SKM-1 treated with dmso at 0.1 percent for 144 hours (cell line): ENCODE data around the gene LGALS3.

Source experiments
- DNase-seq: peaks from one replicate; lab custom pipeline; 2025; ENCODE audit not compliant: unreplicated experiment; lab: John Stamatoyannopoulos, UW

The LGALS3 gene

DNA sequence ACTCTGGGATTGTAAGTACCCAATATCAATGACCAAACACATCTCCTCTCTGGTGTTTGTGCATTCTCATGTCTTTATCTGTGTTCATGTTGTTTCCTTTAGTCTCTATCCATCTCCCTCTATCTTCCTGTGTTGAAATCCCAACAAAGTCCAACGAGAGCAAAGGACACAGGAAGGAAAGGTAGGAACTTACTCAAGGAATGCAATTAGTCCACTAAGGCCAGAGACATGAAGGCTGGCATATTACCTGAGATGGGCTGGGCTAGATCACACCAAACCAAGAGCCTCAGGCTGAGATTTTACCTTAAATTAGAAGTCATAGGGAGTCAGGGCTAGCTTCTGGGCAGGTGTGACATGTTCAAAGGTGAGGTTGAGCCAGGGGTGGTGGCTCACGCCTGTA, 14.3 kb upstream of the LGALS3 start:
- DNase-seq, result no peak

DNA sequence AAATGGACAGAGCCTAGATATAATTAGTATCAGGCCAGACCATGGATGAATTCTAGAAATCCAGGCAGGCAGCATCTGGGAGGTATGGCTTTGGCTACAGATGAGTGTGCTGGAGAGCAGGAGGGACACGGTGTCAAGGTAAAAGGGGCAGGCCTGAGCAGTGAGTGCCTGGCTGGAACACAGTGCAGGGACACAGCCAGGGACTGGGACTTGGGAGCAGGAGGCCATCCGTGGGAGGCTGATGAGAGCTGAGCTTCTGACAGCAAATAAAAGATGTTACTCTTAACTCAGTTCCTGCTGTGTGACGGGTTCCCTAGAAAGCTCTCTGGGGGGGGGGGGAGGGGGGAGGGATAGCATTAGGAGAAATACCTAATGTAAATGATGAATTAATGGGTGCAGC, 13.6 kb upstream of the LGALS3 start:
- DNase-seq, result no peak

- no peak for DNase-seq
Observed at GRCh38 chr14:55115861-55116245, 13.2 kb upstream of the LGALS3 start.

DNA sequence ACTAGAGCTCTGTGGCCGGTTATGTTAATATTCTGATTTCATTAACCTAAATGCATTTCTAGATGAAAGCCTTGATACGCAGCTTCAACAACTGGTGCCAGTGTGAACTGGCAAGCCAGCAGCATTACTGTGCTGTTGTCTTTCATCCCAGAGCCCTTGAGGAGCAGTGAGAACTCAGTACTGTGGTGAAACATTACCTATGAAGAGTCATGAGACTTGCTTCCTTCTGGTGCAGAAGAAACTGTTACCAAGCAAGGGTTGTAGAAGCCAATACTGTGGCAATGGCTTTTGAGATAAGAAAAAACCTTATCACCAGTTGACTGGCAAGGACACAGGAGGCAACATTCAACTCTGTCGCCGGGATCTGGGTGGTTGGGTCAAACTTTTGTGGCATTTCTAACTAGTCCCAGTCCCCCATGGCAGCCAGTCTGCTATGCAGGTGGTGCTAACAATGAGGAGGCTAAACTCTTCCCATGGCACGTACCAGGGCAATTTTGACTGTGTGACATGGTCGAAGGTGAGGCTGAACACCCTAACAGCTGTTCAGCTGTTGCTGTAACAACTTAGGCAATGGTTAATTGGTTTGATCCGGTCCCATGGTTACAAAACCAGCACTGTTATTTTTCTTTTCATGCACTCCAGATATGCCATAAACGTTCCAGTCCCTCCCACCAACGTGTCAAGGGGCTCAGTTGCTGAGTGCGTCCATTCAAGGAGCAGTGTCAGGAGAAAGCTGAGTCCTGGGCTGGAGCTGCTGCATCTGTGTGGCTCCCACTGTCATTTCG, 12.6 kb upstream of the LGALS3 start:
- DNase-seq, result no peak

DNA sequence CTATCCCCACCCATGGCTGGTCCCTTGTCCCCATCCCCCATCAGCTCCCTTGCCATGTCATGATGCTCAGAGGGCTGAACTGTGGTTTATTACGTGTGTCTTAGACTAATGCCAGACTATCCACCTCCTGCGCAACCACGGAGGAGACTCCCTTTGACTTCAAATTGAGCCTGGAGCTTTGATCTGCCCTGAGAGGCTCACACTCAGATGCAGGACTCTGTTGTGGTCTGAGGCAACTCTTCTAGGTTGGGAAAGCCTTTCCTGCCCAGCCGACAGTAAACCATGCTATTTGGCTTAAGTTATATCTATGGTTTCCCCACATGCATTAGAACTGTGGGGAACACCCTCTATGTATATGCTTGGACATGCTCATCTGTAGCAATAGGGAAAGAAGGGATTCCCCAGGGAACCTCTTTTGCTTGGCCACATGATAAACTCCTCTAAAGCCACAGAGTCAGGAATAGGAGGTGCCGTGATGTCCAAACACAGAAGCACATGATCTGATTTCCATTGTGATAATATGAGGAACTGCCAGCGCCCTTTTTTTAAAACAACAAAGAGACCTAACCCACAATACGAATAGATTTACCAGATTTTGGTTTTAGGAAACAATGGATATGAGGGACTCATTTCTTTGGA, 11.1 kb upstream of the LGALS3 start:
- DNase-seq, result peak; percentile 53

GRCh38 chr14:55118761-55119160, 10.3 kb upstream of the LGALS3 start:
- no peak for DNase-seq

DNA sequence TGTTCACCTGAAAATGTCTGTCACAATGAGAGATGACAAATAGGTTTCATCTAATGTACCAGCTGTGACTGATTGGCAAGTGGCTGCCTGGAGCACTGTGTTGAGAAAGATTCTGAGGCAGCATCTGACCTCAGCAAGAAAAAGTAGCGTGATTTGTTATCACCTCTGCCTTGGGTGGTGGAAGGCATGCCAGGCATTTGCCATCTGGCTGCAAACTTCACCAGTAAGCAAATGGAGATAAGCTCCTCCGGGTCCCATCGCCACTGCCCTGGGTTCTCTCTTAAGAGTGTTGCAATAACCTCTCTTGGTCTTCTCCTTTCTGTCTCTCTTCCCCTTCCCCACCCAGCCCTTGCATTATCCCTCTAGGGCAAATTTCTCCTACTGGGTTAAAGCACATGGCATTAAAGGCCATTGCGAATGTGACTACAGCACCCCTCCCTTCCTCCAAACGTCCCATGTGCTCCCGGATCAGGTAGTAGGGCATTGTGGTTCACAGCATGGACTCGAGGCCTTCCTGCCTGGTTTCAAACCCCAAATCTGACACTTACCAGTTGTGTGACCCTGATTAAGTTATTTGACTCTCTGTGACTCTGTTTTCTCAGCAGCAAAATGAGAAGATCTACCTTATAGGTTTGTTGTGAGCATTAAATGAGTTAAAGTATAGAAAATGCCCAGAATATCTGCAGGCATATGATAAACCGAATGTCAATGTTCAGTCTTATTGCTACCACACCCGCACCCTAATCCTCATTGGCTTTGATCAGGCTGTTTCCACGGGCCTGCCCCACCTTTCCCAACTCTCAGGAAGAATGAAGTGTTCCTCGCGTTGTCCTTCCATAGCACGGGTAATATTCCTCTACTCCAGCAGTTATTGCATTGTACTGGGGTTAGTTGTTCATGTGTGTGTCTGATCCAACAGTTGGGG, 8.2 kb upstream of the LGALS3 start:
- DNase-seq, result peak; percentile 34

DNA sequence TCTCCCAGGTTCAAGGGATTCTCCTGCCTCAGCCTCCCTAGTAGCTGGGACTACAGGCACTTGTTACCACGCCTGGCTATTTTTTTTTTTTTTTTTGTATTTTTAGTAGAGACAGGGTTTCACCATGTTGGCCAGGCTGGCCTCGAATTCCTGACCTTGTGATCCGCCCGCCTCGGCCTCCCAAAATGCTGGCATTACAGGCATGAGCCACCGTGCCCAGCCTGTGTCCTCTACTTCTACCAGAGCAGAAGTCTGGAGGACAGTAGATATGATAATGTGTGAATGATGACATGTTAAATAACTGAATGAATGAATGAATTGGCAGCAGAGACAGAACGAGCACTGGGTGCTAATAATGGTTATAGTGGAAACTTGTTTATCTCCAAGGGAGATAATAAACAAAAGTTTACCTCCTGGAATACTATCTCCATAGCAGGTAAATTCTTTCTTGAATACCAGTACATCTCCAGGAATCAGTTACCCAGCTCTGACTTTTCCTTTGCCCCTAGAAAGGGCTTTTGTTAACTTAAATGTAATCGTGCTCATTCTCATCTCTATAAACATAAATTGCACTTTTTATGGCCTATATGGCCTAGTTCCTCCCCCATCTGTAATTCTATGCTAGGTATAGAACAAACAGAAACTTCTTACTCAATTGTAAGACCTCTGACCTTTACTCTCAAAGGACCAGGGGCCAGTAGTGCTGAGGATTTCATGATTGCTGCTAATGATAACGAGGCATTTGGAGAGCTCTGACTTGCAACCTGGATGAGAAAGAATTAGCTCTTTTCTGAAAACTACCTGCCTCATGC, 7.2 kb upstream of the LGALS3 start:
- no peak for DNase-seq

- no peak for DNase-seq
Observed at GRCh38 chr14:55122440-55122986, 6.5 kb upstream of the LGALS3 start.

DNA sequence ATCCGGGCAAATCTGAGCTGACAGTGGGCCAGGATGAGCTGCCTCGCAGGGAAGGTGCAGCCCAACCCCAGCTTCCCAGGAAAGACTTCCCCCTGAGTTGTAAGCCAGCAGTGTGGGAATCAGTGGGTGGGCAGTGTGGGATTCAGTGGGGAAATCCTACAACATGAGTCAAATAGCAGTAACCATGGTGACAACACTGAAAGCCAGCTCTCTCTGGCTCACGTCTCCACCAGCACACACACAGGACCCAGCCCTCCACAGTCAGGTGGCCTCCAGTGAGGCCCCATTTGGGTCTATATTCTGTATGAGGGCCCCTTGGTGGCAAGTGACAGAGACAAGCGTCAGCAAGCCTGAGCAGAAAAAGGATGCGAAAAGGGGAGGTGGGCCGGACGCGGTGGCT, 6.0 kb upstream of the LGALS3 start:
- no peak for DNase-seq

DNA sequence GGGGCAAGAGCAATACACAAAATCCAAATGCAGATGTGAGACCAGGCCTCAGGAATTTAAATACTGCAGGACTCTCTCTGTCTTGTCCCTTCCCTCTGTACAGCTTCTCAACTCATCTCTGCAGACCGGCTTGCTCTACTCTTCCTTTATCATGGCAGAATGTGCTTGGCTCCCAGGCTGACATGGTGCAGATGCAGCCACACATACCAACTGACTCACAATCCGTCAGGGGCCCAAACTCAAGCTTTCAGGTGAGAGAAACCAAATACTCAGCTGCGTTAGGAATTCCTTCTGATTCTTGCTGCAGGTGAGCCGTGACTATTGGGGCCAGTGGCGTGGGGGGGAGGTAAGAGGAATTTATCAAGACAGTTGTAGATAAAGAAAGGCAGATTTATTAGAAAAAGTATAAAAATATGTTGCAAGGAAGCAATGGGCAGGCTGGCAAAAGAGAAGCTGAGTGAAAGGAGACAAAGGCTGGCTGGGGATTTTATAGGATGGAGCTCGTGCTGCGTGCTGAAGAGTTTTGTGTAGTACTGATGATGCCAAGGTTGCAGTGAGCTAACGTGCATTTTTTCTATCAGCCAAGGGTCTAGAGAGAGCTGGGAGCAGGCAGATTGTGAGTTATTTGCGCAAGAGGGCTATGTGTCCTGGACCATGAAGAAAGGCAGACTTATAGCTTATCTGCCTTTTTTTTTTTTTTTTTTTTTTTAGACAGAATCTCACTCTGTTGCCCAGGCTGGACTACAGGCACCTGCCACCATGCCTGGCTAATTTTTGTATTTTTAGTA, 5.0 kb upstream of the LGALS3 start:
- no peak for DNase-seq

DNA sequence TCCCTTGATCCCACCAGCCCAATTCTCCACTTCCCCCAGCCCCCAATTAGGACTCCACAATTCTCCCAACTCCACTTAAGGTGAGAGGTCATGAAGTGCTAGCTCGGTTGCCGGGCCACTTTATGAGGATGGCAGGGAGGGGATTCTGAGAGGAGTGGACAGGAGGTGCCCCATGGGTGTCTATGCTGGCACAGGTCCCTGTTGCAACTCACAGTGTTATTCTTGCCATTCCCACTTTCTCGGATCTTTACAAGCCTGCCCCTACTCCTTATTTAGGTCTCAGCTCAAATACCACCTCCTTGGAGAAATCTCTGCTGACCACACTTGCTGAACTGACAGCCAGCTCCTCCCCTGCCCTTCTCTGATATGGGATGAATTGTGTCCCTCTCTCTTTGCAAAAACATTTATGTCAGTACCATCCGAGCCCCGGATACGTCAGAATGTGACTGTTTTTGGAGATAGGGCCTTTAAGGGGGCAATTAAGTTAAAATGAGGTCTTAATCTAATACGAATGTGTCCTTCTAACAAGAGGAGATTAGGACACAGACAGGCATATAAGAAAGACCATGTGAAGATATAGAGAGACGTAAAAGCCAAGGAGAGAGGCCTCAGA, 4.2 kb upstream of the LGALS3 start:
- no peak for DNase-seq

- DNase-seq, result peak; percentile 24
Observed at GRCh38 chr14:55125403-55125802, 3.6 kb upstream of the LGALS3 start.

DNA sequence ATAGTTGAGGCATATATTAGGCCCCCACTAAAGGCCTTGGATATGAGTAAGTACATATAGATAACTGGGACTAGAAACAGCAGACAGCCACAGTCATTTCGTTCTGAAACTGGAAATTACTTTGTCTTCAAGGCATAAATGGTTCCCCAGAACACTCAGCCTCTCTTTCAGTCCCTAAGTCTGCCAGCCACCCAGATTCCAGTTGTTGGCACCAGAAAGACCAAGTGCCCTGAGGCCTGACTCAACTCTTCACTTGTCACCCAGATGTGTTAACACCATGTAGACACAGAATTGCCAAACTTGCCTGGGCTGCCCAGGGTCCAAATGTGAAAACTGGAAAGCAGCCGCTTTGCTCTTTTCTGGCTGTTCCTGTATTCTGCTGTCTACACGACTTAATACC, 3.0 kb upstream of the LGALS3 start:
- DNase-seq, result no peak

DNA sequence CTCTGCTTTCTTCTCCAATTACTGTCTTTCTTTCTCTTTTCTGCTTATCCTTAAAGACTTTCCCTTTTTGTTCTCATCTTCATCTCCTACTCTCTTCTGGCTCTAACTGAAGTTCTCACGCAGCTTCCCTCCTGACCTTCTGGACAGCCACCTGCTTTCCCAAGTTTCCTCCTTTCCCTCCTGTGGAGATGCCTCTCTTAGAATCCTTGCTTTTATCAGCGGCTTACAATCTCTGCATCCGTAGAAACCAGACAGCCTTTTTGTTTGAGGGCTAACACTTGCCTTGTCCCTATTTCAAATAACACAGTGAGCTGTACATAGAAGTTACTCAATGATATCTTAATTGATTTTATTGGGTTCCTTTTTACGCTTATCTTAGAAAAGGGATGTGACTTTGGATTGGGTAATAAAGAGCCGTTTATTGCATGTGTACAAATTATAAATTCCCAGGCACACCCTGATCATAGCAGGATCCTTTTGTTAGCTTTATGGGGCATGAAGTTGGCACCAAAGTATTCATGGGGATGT, 2.1 kb upstream of the LGALS3 start:
- no peak for DNase-seq

DNA sequence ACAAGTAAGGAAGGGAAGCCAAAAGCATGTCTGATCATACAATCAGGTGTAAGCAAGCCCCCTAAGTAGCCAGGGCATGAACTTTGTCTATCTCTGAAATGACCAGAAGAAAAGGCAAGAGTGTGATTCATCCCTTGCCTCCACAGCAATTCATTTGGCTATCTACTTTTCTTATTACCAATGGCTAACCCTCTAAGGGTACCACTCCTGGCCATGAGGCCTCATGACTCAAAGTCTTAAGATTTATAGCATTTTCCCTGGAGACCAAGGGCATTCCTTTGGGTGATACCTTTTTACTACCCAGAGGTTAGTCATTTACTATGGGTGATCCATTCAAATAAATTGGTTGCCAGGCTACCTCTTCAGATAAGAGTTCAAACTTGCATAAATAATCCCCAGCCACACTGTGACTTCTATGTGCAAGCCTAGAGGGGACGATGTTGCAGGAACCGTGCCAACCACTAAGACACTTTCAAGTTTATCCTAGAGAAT, 1.5 kb upstream of the LGALS3 start:
- no peak for DNase-seq

DNA sequence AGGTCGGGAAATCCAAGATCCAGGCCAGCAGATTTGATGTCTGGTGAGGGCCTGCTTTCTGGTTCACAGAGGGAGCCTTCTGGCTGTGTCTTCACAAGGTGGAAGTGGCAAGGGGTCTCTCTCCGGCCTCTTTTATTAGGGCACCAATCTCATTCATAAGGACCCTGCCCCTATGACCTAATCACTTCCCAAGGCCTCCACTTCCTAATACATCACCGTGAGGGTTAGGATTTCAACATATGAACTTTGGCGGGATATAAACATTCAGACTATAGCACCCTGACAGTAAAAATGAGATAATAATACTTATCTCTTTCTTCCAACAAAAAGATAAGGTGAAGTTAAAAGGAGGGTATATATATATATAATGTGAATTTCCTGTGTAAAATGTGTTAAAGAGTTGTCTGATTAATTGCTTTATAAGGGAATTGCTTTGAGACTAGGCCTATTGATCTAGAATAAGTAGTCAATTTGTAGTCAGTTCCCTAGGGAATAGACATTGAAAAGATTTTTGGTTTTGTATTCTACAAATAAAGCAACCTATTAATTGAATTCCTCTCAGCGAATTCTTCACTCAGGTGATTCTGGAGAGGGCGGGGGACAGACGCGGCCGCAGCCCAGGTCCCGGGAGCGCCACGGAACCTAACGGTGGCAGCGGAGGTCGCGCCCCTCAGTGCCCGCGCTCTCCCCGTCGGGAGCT, 516 bp upstream of the LGALS3 start:
- DNase-seq, result no peak

GRCh38 chr14:55129428-55130195, 560 bp downstream of the LGALS3 start:
- DNase-seq, result no peak
